PC-3 (cell line): ENCODE data around the gene H2BK1. TPM values are rescaled to one million over a fixed set of nuclear protein-coding genes. Genes with fewer than 3 reads are reported as not detected.

Experiments
- ATAC-seq: fragments of 200-7000 bp; cut with Tn5 transposase; 2 replicates; pipeline ENCODE4 v1.9.1; 2020; ENCODE audit warnings: mild to moderate bottlenecking, moderate library complexity
- BruUV-seq: library from RNA; stranded (reverse); fragments of 400-500 nt; replicated peaks from 2 replicates; lab custom pipeline; 2021; lab: Mats Ljungman, UMichigan
- CTCF ChIA-PET: fragments of 300-600 bp; sonication (Branson Sonifier 250); formaldehyde crosslinking; loops from one replicate; lab custom pipeline; 2022; ENCODE audit warnings: antibody characterized with exemption; lab: Charles Lee
- POLR2A ChIA-PET: fragments of 300-600 bp; sonication (Branson Sonifier 250); formaldehyde crosslinking; loops from one replicate; lab custom pipeline; 2022; ENCODE audit warnings: antibody characterized with exemption; ENCODE audit not compliant: unreplicated experiment; lab: Charles Lee
- DNase-seq: peaks from one replicate; pipeline ENCODE4 v3.0.0-alpha.2; 2015
- H2AFZ ChIP-seq: fragments of 300-600 bp; sonication (generic); 2 replicates; pipeline ENCODE4 v1.6.0; 2016; ENCODE audit warnings: antibody characterized with exemption, low read length
- H3F3A ChIP-seq: fragments of 300-600 bp; sonication (generic); one replicate; pipeline ENCODE4 v1.6.0; 2017; ENCODE audit warnings: antibody characterized with exemption, low read length, control low read depth, mild to moderate bottlenecking; ENCODE audit not compliant: unreplicated experiment
- H3K27ac ChIP-seq: fragments of 300-600 bp; sonication (generic); 2 replicates; pipeline ENCODE4 v1.5.1; 2016; ENCODE audit warnings: mild to moderate bottlenecking, low read length
- H3K27me3 ChIP-seq: fragments of 300-600 bp; sonication (generic); 2 replicates; pipeline ENCODE4 v1.6.1; 2016; ENCODE audit warnings: low read length, mixed read lengths
- H3K36me3 ChIP-seq: fragments of 300-600 bp; sonication (generic); 2 replicates; pipeline ENCODE4 v1.6.1; 2016; ENCODE audit warnings: low read depth, mixed run types, low read length, mixed read lengths
- H3K4me1 ChIP-seq: fragments of 300-600 bp; sonication (generic); 2 replicates; pipeline ENCODE4 v1.5.1; 2016; ENCODE audit warnings: low read length; ENCODE audit not compliant: insufficient read depth
- H3K4me2 ChIP-seq: fragments of 300-600 bp; sonication (generic); 2 replicates; pipeline ENCODE4 v1.6.0; 2016; ENCODE audit warnings: low read length
- H3K4me3 ChIP-seq: fragments of 300-600 bp; sonication (generic); 2 replicates; pipeline ENCODE4 v1.5.1; 2016; ENCODE audit warnings: mild to moderate bottlenecking, low read length, mixed read lengths
- H3K79me2 ChIP-seq: fragments of 300-600 bp; sonication (generic); 2 replicates; pipeline ENCODE4 v1.6.1; 2017; ENCODE audit warnings: low read length, mixed read lengths
- H3K9ac ChIP-seq: fragments of 300-600 bp; sonication (generic); 2 replicates; pipeline ENCODE4 v1.6.0; 2016; ENCODE audit warnings: mild to moderate bottlenecking, low read length
- H3K9me2 ChIP-seq: fragments of 300-600 bp; sonication (generic); replicated peaks from 2 replicates; pipeline ENCODE4 v1.6.1; 2016; ENCODE audit warnings: mixed run types, low read length, mixed read lengths
- H3K9me3 ChIP-seq: fragments of 300-600 bp; sonication (generic); 2 replicates; pipeline ENCODE4 v1.6.1; 2016; ENCODE audit warnings: low read length, mixed read lengths
- H4K20me1 ChIP-seq: fragments of 300-600 bp; sonication (generic); 2 replicates; pipeline ENCODE4 v1.6.1; 2016; ENCODE audit warnings: low read length, mixed read lengths
- CTCF ChIP-seq: fragments of 300-600 bp; sonication (generic); conservative IDR thresholded peaks from 2 replicates; pipeline ENCODE4 v1.5.1; 2017; ENCODE audit warnings: antibody characterized with exemption, low read depth, mild to moderate bottlenecking, low read length
- EZH2 ChIP-seq: fragments of 300-600 bp; sonication (generic); IDR thresholded peaks from one replicate; pipeline ENCODE4 v1.6.1; 2017; ENCODE audit warnings: antibody characterized with exemption, mild to moderate bottlenecking, low read length; ENCODE audit not compliant: unreplicated experiment
- EZH2phosphoT487 ChIP-seq: fragments of 300-600 bp; sonication (generic); IDR thresholded peaks from 2 replicates; pipeline ENCODE4 v1.6.1; 2018; ENCODE audit warnings: mild to moderate bottlenecking, antibody characterized with exemption, low read length, borderline replicate concordance
- intact Hi-C: fragments of 100-400 bp; cut with micrococcal nuclease; formaldehyde crosslinking; loops from 2 replicates; pipeline ENCODE4 v1.9.0; 2023
- total RNA-seq: library from RNA; depleted of rRNA; stranded (reverse); fragments of >200 nt; gene quantifications from 2 replicates; pipeline ENCODE4 v1.2.3, GENCODE V29; 2014

The H2BK1 gene
- total RNA-seq, 1 experiment from 2014 or later = not detected

GRCh38 chr7:151179287-151179860 lies 30.9 kb downstream of the H2BK1 start:
- no peaks in the 10 kb centered on the region for H3K4me1 ChIP-seq
- peaks cover 18% of the 10 kb centered on the region; the same call in 1 of the 2 replicates for H3K27me3 ChIP-seq
- no peaks in the 10 kb centered on the region for H3K9me2 ChIP-seq
- no peak overlapping the region for H2AFZ ChIP-seq
- no peak overlapping the region for H3K27ac ChIP-seq
- TF ChIP-seq CTCF (no peak), EZH2 (no peak), EZH2phosphoT487 (no peak)
- no peaks in the 10 kb centered on the region for H4K20me1 ChIP-seq
- POLR2A ChIA-PET = no interaction called here
- H3K9me3 ChIP-seq = no peaks in the 10 kb centered on the region
- H3F3A ChIP-seq = no peaks in the 10 kb centered on the region
- no peak for DNase-seq
- no peak overlapping the region for H3K4me3 ChIP-seq
- no peaks in the 10 kb centered on the region for H3K79me2 ChIP-seq
- no TSS peak for BruUV-seq
- ATAC-seq = peak; percentile 16; the same call in 1 of the 2 replicates
- H3K4me2 ChIP-seq = no peak overlapping the region
- intact Hi-C loops = no loop called here
- H3K9ac ChIP-seq = no peak overlapping the region
- CTCF ChIA-PET = no interaction called here
- H3K36me3 ChIP-seq = no peaks in the 10 kb centered on the region

GRCh38 chr7:151178831-151179230 lies 31.5 kb downstream of the H2BK1 start:
- ChIA-PET CTCF (no interaction called here), POLR2A (no interaction called here)
- no peak overlapping the region for H3K4me3 ChIP-seq
- H3K4me2 ChIP-seq = no peak overlapping the region
- no peaks in the 10 kb centered on the region for H3K4me1 ChIP-seq
- H3K9me2 ChIP-seq = no peaks in the 10 kb centered on the region
- H3K27me3 ChIP-seq = peaks cover 18% of the 10 kb centered on the region; the same call in 1 of the 2 replicates
- H3K9ac ChIP-seq = no peak overlapping the region
- H3K79me2 ChIP-seq = no peaks in the 10 kb centered on the region
- intact Hi-C loops = no loop called here
- no peak overlapping the region for H2AFZ ChIP-seq
- H4K20me1 ChIP-seq = no peaks in the 10 kb centered on the region
- BruUV-seq = no TSS peak
- ATAC-seq (0 out of 2 replicates have a peak, but pooled peaks have one; percentile 9), DNase-seq (no peak)
- TF ChIP-seq EZH2 (no peak), CTCF (no peak), EZH2phosphoT487 (no peak)
- H3F3A ChIP-seq = no peaks in the 10 kb centered on the region
- H3K27ac ChIP-seq = no peak overlapping the region
- no peaks in the 10 kb centered on the region for H3K9me3 ChIP-seq
- H3K36me3 ChIP-seq = no peaks in the 10 kb centered on the region

GRCh38 chr7:151178236-151178635 lies 32.1 kb downstream of the H2BK1 start:
- no peak overlapping the region for H2AFZ ChIP-seq
- TF ChIP-seq EZH2 = no peak
- no peak for TF ChIP-seq EZH2phosphoT487
- no peak for TF ChIP-seq CTCF
- no peaks in the 10 kb centered on the region for H3F3A ChIP-seq
- intact Hi-C loops = no loop called here
- no peak overlapping the region for H3K4me3 ChIP-seq
- no peaks in the 10 kb centered on the region for H3K79me2 ChIP-seq
- no peaks in the 10 kb centered on the region for H3K4me1 ChIP-seq
- BruUV-seq = no TSS peak
- CTCF ChIA-PET = no interaction called here
- H4K20me1 ChIP-seq = no peaks in the 10 kb centered on the region
- H3K27me3 ChIP-seq = peaks cover 22% of the 10 kb centered on the region; the same call in 1 of the 2 replicates
- no peaks in the 10 kb centered on the region for H3K9me3 ChIP-seq
- no peak overlapping the region for H3K4me2 ChIP-seq
- H3K36me3 ChIP-seq = no peaks in the 10 kb centered on the region
- no peak overlapping the region for H3K27ac ChIP-seq
- ATAC-seq (no peak), DNase-seq (no peak)
- POLR2A ChIA-PET = no interaction called here
- no peak overlapping the region for H3K9ac ChIP-seq
- no peaks in the 10 kb centered on the region for H3K9me2 ChIP-seq
